HepG2 (cell line): ENCODE results near the gene UBE2M. TPM values are rescaled to one million over a fixed set of nuclear protein-coding genes. Genes with fewer than 3 reads are reported as not detected.
A peak's percentile ranks its signal among the peaks of the same experiment; 100 is the strongest.

ENCODE experiments used
- CENPT ChIP-seq: sonication (generic); formaldehyde crosslinking; IDR thresholded peaks from 2 replicates; pipeline ENCODE4 v1.8.0; 2022; ENCODE audit warnings: low read depth, mild to moderate bottlenecking, moderate library complexity, missing genetic modification reagents
- MYNN ChIP-seq: sonication (generic); formaldehyde crosslinking; IDR thresholded peaks from 2 replicates; pipeline ENCODE4 v1.4.0; 2020; ENCODE audit warnings: mild to moderate bottlenecking, low read depth, missing genetic modification reagents
- PHF5A ChIP-seq: IDR thresholded peaks from one replicate; pipeline ENCODE4 v1.6.1; 2018; ENCODE audit warnings: low read depth, missing genetic modification reagents; ENCODE audit not compliant: unreplicated experiment
- POLR2G ChIP-seq: fragments of 200-400 bp; formaldehyde crosslinking; IDR thresholded peaks from 2 replicates; pipeline ENCODE4 v1.6.1; 2018; ENCODE audit warnings: mild to moderate bottlenecking, low read depth, low read length, moderate library complexity
- ZBTB21 ChIP-seq: sonication (generic); formaldehyde crosslinking; IDR thresholded peaks from 2 replicates; pipeline ENCODE4 v1.4.0; 2020; ENCODE audit warnings: missing genetic modification reagents
- ZNF350 ChIP-seq: sonication (generic); formaldehyde crosslinking; IDR thresholded peaks from 2 replicates; pipeline ENCODE4 v1.4.0; 2020; ENCODE audit warnings: mild to moderate bottlenecking, low read depth, missing genetic modification reagents, borderline replicate concordance
- polyA plus RNA-seq, 8 experiments: library from polyadenylated mRNA; depleted of rRNA in 3 of 8; stranded (reverse) in 7 of 8; unstranded in 1 of 8; fragments of >200 nt; fragmentation: Illumina TruSeq in 4 of 8; extraction: Trizol in 4 of 8; gene quantifications; 2 replicates each; pipeline versions ENCODE4 v1.2.1 to v1.2.3, GENCODE V29; 2011 to 2016; ENCODE audit warnings: low read depth in 4 of 8, missing spikeins in 1 of 8, mixed read lengths in 1 of 8; ENCODE audit not compliant: insufficient read depth in 1 of 8
- total RNA-seq, 5 experiments: library from RNA; depleted of rRNA; stranded (reverse); fragments of >200 nt; fragmentation: Illumina TruSeq; extraction: Trizol; gene quantifications; 2 replicates each; pipeline ENCODE4 v1.2.3, GENCODE V29; 2016; ENCODE audit warnings: low read depth in 1 of 5
- TF ChIP-seq, protein P1 (sequence below), 2 experiments: fragments of 450-650 bp in 1 of 2; sonication (generic) in 1 of 2; formaldehyde crosslinking in 1 of 2; IDR thresholded peaks; 2 replicates each; pipeline versions ENCODE4 v1.6.1 to v1.8.0; 2016 to 2022; ENCODE audit warnings: antibody characterized with exemption in 1 of 2, mild to moderate bottlenecking in 1 of 2, missing genetic modification reagents in 1 of 2
- TF ChIP-seq, protein P2 (sequence below): sonication (generic); formaldehyde crosslinking; IDR thresholded peaks from 2 replicates; pipeline ENCODE4 v1.4.0; 2020; ENCODE audit warnings: mild to moderate bottlenecking, missing genetic modification reagents, borderline replicate concordance
- TF ChIP-seq, protein P3 (sequence below): sonication (generic); formaldehyde crosslinking; IDR thresholded peaks from 2 replicates; pipeline ENCODE4 v1.8.0; 2022; ENCODE audit warnings: mild to moderate bottlenecking, missing genetic modification reagents
- TF ChIP-seq, protein P4 (sequence below): sonication (generic); formaldehyde crosslinking; IDR thresholded peaks from 2 replicates; pipeline ENCODE4 v1.5.0; 2020; ENCODE audit warnings: mild to moderate bottlenecking, low read depth, missing genetic modification reagents, borderline replicate concordance

The UBE2M gene
- total and polyA plus RNA-seq, 2 of the 13 experiments (the other 11 are each of a cell fraction or from before 2014, with no cell fraction given), result 36.2 to 50.3 TPM

DNA sequence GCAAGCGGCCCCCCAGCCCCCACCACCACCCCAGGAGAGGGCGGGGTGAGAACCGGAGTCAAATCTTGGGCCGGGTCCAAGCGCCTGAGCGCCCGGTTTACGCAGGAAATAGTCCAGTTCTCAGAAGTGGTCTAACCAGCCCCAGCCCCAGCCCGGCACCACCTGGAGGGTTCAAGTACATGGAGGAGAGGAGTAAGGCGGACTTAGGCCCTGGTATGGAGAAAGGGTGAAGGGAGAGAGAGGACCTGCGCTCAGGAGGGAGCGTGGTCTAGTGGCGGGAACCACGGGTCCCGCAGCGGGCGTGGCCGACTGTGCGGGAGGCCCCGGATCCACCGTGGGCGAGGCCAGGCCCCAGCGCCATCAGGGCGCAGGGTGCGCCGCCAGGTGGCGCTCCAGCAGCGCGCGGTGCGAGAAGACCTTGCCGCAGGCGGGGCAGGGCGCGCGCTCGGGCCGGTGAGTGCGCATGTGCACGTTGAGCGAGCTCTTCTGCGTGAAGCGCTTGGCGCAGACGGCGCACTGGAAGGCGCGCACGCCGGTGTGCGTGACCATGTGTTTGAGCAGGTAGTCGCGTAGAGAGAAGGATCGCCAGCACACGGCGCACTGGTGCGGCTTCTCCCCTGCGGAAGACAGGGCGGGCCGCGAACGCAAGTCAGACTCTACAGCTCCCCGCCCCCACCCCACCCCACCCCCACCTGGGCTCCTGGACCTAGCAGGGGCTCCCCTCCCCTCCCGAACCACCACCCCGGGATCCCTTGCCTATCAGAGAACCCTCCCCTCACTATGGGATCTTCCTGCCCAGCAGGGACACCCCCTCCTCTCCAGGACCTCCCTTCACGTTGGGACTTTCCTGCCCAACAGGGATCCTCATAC is 44.5 kb downstream of the UBE2M start (continued):
- TF ChIP-seq, protein P1, sequence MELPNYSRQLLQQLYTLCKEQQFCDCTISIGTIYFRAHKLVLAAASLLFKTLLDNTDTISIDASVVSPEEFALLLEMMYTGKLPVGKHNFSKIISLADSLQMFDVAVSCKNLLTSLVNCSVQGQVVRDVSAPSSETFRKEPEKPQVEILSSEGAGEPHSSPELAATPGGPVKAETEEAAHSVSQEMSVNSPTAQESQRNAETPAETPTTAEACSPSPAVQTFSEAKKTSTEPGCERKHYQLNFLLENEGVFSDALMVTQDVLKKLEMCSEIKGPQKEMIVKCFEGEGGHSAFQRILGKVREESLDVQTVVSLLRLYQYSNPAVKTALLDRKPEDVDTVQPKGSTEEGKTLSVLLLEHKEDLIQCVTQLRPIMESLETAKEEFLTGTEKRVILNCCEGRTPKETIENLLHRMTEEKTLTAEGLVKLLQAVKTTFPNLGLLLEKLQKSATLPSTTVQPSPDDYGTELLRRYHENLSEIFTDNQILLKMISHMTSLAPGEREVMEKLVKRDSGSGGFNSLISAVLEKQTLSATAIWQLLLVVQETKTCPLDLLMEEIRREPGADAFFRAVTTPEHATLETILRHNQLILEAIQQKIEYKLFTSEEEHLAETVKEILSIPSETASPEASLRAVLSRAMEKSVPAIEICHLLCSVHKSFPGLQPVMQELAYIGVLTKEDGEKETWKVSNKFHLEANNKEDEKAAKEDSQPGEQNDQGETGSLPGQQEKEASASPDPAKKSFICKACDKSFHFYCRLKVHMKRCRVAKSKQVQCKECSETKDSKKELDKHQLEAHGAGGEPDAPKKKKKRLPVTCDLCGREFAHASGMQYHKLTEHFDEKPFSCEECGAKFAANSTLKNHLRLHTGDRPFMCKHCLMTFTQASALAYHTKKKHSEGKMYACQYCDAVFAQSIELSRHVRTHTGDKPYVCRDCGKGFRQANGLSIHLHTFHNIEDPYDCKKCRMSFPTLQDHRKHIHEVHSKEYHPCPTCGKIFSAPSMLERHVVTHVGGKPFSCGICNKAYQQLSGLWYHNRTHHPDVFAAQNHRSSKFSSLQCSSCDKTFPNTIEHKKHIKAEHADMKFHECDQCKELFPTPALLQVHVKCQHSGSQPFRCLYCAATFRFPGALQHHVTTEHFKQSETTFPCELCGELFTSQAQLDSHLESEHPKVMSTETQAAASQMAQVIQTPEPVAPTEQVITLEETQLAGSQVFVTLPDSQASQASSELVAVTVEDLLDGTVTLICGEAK (IDR thresholded peaks at IDR 0.05), result no peak
- TF ChIP-seq, protein P1 (CRISPR knock-in tag; IDR thresholded peaks at IDR 0.05), result no peak; the same call in 1 of the 2 replicates
- TF ChIP-seq ZNF350 (CRISPR knock-in tag) (no peak), POLR2G (peak; percentile 89), PHF5A (peak; percentile 78), ZBTB21 (no peak), MYNN (CRISPR knock-in tag) (no peak; the same call in 1 of the 2 replicates), CENPT (CRISPR knock-in tag) (peak; percentile 85; the same call in 1 of the 2 replicates)
- TF ChIP-seq, protein P2, sequence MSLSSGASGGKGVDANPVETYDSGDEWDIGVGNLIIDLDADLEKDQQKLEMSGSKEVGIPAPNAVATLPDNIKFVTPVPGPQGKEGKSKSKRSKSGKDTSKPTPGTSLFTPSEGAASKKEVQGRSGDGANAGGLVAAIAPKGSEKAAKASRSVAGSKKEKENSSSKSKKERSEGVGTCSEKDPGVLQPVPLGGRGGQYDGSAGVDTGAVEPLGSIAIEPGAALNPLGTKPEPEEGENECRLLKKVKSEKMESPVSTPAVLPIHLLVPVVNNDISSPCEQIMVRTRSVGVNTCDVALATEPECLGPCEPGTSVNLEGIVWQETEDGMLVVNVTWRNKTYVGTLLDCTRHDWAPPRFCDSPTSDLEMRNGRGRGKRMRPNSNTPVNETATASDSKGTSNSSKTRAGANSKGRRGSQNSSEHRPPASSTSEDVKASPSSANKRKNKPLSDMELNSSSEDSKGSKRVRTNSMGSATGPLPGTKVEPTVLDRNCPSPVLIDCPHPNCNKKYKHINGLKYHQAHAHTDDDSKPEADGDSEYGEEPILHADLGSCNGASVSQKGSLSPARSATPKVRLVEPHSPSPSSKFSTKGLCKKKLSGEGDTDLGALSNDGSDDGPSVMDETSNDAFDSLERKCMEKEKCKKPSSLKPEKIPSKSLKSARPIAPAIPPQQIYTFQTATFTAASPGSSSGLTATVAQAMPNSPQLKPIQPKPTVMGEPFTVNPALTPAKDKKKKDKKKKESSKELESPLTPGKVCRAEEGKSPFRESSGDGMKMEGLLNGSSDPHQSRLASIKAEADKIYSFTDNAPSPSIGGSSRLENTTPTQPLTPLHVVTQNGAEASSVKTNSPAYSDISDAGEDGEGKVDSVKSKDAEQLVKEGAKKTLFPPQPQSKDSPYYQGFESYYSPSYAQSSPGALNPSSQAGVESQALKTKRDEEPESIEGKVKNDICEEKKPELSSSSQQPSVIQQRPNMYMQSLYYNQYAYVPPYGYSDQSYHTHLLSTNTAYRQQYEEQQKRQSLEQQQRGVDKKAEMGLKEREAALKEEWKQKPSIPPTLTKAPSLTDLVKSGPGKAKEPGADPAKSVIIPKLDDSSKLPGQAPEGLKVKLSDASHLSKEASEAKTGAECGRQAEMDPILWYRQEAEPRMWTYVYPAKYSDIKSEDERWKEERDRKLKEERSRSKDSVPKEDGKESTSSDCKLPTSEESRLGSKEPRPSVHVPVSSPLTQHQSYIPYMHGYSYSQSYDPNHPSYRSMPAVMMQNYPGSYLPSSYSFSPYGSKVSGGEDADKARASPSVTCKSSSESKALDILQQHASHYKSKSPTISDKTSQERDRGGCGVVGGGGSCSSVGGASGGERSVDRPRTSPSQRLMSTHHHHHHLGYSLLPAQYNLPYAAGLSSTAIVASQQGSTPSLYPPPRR (CRISPR knock-in tag), result 0 out of 2 replicates have a peak, but pooled peaks have one; percentile 42
- TF ChIP-seq, protein P3, sequence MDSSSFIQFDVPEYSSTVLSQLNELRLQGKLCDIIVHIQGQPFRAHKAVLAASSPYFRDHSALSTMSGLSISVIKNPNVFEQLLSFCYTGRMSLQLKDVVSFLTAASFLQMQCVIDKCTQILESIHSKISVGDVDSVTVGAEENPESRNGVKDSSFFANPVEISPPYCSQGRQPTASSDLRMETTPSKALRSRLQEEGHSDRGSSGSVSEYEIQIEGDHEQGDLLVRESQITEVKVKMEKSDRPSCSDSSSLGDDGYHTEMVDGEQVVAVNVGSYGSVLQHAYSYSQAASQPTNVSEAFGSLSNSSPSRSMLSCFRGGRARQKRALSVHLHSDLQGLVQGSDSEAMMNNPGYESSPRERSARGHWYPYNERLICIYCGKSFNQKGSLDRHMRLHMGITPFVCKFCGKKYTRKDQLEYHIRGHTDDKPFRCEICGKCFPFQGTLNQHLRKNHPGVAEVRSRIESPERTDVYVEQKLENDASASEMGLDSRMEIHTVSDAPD, result no peak
- TF ChIP-seq, protein P4, sequence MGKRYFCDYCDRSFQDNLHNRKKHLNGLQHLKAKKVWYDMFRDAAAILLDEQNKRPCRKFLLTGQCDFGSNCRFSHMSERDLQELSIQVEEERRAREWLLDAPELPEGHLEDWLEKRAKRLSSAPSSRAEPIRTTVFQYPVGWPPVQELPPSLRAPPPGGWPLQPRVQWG (CRISPR knock-in tag), result no peak
